IMR-90 (cell line): Measurements from ENCODE around the gene HOXC6. TPM values are rescaled to one million over a fixed set of nuclear protein-coding genes. Genes with fewer than 3 reads are reported as not detected.

Experiments used
- ATAC-seq: fragments of 200-7000 bp; cut with Tn5 transposase; 2 replicates; pipeline ENCODE4 v1.9.1; 2020; ENCODE audit warnings: low read depth, mild to moderate bottlenecking, moderate library complexity
- BruUV-seq: library from RNA; stranded (reverse); fragments of 400-500 nt; replicated peaks from 2 replicates; lab custom pipeline; 2021; lab: Mats Ljungman, UMichigan
- CTCF ChIA-PET: fragments of 300-600 bp; formaldehyde crosslinking; extraction: SDS; loops from one replicate; lab custom pipeline; 2021; ENCODE audit warnings: antibody characterized with exemption; lab: Yijun Ruan, JAX
- POLR2A ChIA-PET: fragments of 300-600 bp; sonication (Branson Sonifier 250); formaldehyde crosslinking; loops from one replicate; lab custom pipeline; 2022; ENCODE audit warnings: antibody characterized with exemption; ENCODE audit not compliant: unreplicated experiment; lab: Charles Lee
- DNase-seq: peaks from one replicate; pipeline ENCODE4 v3.0.0; 2013
- H2AFZ ChIP-seq: replicated peaks from 2 replicates; pipeline ENCODE3; 2013; ENCODE audit warnings: low read length, mild to moderate bottlenecking; ENCODE audit not compliant: poor library complexity
- H2AK5ac ChIP-seq: 2 replicates; pipeline ENCODE4 v1.6.1; 2013; ENCODE audit warnings: low read depth, low read length, inconsistent platforms
- H2AK9ac ChIP-seq: replicated peaks from 2 replicates; pipeline ENCODE3; 2013; ENCODE audit warnings: mild to moderate bottlenecking, low read depth, low read length, moderate library complexity; ENCODE audit not compliant: poor library complexity
- H2BK120ac ChIP-seq: 2 replicates; pipeline ENCODE4 v1.6.1; 2013; ENCODE audit warnings: low read depth, low read length, inconsistent platforms
- H2BK15ac ChIP-seq: 3 replicates; pipeline ENCODE4 v1.6.1; 2013; ENCODE audit warnings: low read depth, low read length, inconsistent platforms
- H2BK20ac ChIP-seq: 2 replicates; pipeline ENCODE4 v1.6.1; 2013; ENCODE audit warnings: low read depth, mild to moderate bottlenecking, inconsistent platforms, low read length, moderate library complexity
- H2BK5ac ChIP-seq: 2 replicates; pipeline ENCODE4 v1.6.1; 2013; ENCODE audit warnings: mild to moderate bottlenecking, low read depth, low read length, inconsistent platforms; ENCODE audit not compliant: poor library complexity, severe bottlenecking
- H3K14ac ChIP-seq: replicated peaks from 2 replicates; pipeline ENCODE4 v1.6.1; 2013; ENCODE audit warnings: low read depth, low read length, inconsistent platforms
- H3K18ac ChIP-seq: 2 replicates; pipeline ENCODE4 v1.6.1; 2013; ENCODE audit warnings: low read depth, low read length, control low read depth
- H3K23ac ChIP-seq: 2 replicates; pipeline ENCODE4 v1.6.1; 2013; ENCODE audit warnings: low read depth, low read length, inconsistent platforms
- H3K27ac ChIP-seq: 2 replicates; pipeline ENCODE4 v1.5.1; 2013; ENCODE audit warnings: mild to moderate bottlenecking, control low read depth, low read length; ENCODE audit not compliant: insufficient read depth
- H3K27me3 ChIP-seq: 2 replicates; pipeline ENCODE4 v1.6.1; 2013; ENCODE audit warnings: low read length; ENCODE audit not compliant: control insufficient read depth, insufficient read depth
- H3K36me3 ChIP-seq: 2 replicates; pipeline ENCODE4 v1.6.1; 2013; ENCODE audit warnings: low read length, mixed read lengths; ENCODE audit not compliant: control insufficient read depth, insufficient read depth
- H3K4ac ChIP-seq: 2 replicates; pipeline ENCODE4 v1.6.1; 2013; ENCODE audit warnings: low read depth, low read length, inconsistent platforms
- H3K4me1 ChIP-seq: 2 replicates; pipeline ENCODE4 v1.6.1; 2013; ENCODE audit warnings: low read length, mixed read lengths; ENCODE audit not compliant: control insufficient read depth, insufficient read depth
- H3K4me2 ChIP-seq: 2 replicates; pipeline ENCODE4 v1.6.1; 2013; ENCODE audit warnings: low read depth, mild to moderate bottlenecking, control low read depth, low read length, moderate library complexity
- H3K4me3 ChIP-seq: 2 replicates; pipeline ENCODE4 v1.5.1; 2013; ENCODE audit warnings: low read depth, mild to moderate bottlenecking, control low read depth, low read length, moderate library complexity; ENCODE audit not compliant: insufficient read depth
- H3K56ac ChIP-seq: 2 replicates; pipeline ENCODE4 v1.6.1; 2013; ENCODE audit warnings: low read length, inconsistent platforms; ENCODE audit not compliant: insufficient read depth; ENCODE audit errors: extremely low read depth
- H3K79me1 ChIP-seq, 2 experiments: 2 replicates each; pipeline ENCODE4 v1.6.1; 2013; ENCODE audit warnings: low read length in 2 of 2, inconsistent platforms in 1 of 2, low read depth in 1 of 2
- H3K9ac ChIP-seq: 2 replicates; pipeline ENCODE4 v1.6.1; 2013; ENCODE audit warnings: low read depth, low read length, control low read depth
- H3K9me1 ChIP-seq: 2 replicates; pipeline ENCODE4 v1.6.1; 2013; ENCODE audit warnings: low read length, inconsistent platforms; ENCODE audit not compliant: insufficient read depth
- H3K9me3 ChIP-seq: 2 replicates; pipeline ENCODE4 v1.6.1; 2013; ENCODE audit warnings: low read length; ENCODE audit not compliant: control insufficient read depth, insufficient read depth
- H4K20me1 ChIP-seq: 2 replicates; pipeline ENCODE4 v1.6.1; 2013; ENCODE audit warnings: low read length, inconsistent platforms; ENCODE audit not compliant: insufficient read depth
- H4K5ac ChIP-seq: 2 replicates; pipeline ENCODE4 v1.6.1; 2013; ENCODE audit warnings: mild to moderate bottlenecking, low read depth, low read length, control low read depth
- H4K8ac ChIP-seq, 2 experiments: 2 replicates each; pipeline ENCODE4 v1.6.1; 2013; ENCODE audit warnings: low read depth in 2 of 2, low read length in 2 of 2, control low read depth in 1 of 2, inconsistent platforms in 1 of 2
- H4K91ac ChIP-seq: 2 replicates; pipeline ENCODE4 v1.6.1; 2013; ENCODE audit warnings: low read depth, low read length, inconsistent platforms; ENCODE audit not compliant: insufficient read depth
- BHLHE40 ChIP-seq: fragments of 150-350 bp; IDR thresholded peaks from 2 replicates; pipeline ENCODE4 v1.6.1; 2016; ENCODE audit warnings: mild to moderate bottlenecking, low read depth, low read length
- CHD1 ChIP-seq: IDR thresholded peaks from 2 replicates; pipeline ENCODE4 v1.6.1; 2012; ENCODE audit warnings: low read depth, low read length, improper control_type of control experiment
- CTCF ChIP-seq: conservative IDR thresholded peaks from 2 replicates; pipeline ENCODE4 v1.5.1; 2012; ENCODE audit warnings: mild to moderate bottlenecking, low read depth, low read length, improper control_type of control experiment
- ELK1 ChIP-seq: fragments of 150-350 bp; IDR thresholded peaks from 2 replicates; pipeline ENCODE4 v1.6.1; 2016; ENCODE audit warnings: low read depth, mild to moderate bottlenecking, low read length, moderate library complexity, borderline replicate concordance
- MAFK ChIP-seq: IDR thresholded peaks from 2 replicates; pipeline ENCODE4 v1.6.1; 2012; ENCODE audit warnings: low read depth, low read length, improper control_type of control experiment
- MAZ ChIP-seq: IDR thresholded peaks from 2 replicates; pipeline ENCODE4 v1.6.1; 2012; ENCODE audit warnings: low read depth, mild to moderate bottlenecking, low read length, improper control_type of control experiment, moderate library complexity, borderline replicate concordance
- MXI1 ChIP-seq: IDR thresholded peaks from 2 replicates; pipeline ENCODE4 v1.6.1; 2012; ENCODE audit warnings: low read depth, mild to moderate bottlenecking, low read length, moderate library complexity, borderline replicate concordance
- NFE2L2 ChIP-seq: fragments of 150-350 bp; IDR thresholded peaks from 2 replicates; pipeline ENCODE4 v1.6.1; 2016; ENCODE audit warnings: low read depth, mild to moderate bottlenecking, low read length
- POLR2A ChIP-seq: IDR thresholded peaks from 2 replicates; pipeline ENCODE4 v1.6.1; 2012; ENCODE audit warnings: mild to moderate bottlenecking, low read depth, low read length
- RAD21 ChIP-seq: IDR thresholded peaks from 2 replicates; pipeline ENCODE4 v1.6.1; 2012; ENCODE audit warnings: low read length, improper control_type of control experiment
- RCOR1 ChIP-seq: IDR thresholded peaks from 2 replicates; pipeline ENCODE4 v1.6.1; 2012; ENCODE audit warnings: mild to moderate bottlenecking, low read length, improper control_type of control experiment; ENCODE audit not compliant: insufficient replicate concordance
- RFX5 ChIP-seq: IDR thresholded peaks from 2 replicates; pipeline ENCODE4 v1.8.0; 2012; ENCODE audit warnings: low read depth, mild to moderate bottlenecking, low read length, moderate library complexity
- SMC3 ChIP-seq: fragments of 150-350 bp; IDR thresholded peaks from 2 replicates; pipeline ENCODE4 v1.6.1; 2016; ENCODE audit warnings: low read depth, mild to moderate bottlenecking, antibody characterized with exemption, low read length, moderate library complexity
- USF2 ChIP-seq: fragments of 150-350 bp; IDR thresholded peaks from 2 replicates; pipeline ENCODE4 v1.6.1; 2017; ENCODE audit warnings: mild to moderate bottlenecking, antibody characterized with exemption, low read length, low read depth
- dilution Hi-C: fragments of 300-500 bp; cut with HindIII; formaldehyde crosslinking; loops from one replicate; pipeline ENCODE4 v1.14.3; 2018; ENCODE audit warnings: low sequenced_read_pairs; ENCODE audit not compliant: unreplicated experiment
- in situ Hi-C: fragments of 300-500 bp; cut with MboI; formaldehyde crosslinking; loops from 3 replicates; pipeline ENCODE4 v1.14.3; 2019; ENCODE audit warnings: low sequenced_read_pairs, inconsistent platforms, mixed read lengths
- intact Hi-C: fragments of 100-400 bp; cut with micrococcal nuclease; formaldehyde crosslinking; loops from 2 replicates; pipeline ENCODE4 v1.10.0; 2022
- polyA plus RNA-seq, 3 experiments: library from polyadenylated mRNA; depleted of rRNA; stranded (reverse); fragments of >200 nt; gene quantifications; 2 replicates each; pipeline ENCODE4 v1.2.3, GENCODE V29; 2012; ENCODE audit warnings: low replicate concordance in 1 of 3
- total RNA-seq: library from RNA; depleted of rRNA; stranded (reverse); fragments of >200 nt; gene quantifications from 2 replicates; pipeline ENCODE4 v1.2.3, GENCODE V29; 2012

HOXC6 gene
- total and polyA plus RNA-seq, 2 of the 4 experiments (the other 2 are of a cell fraction) = 1.1 TPM; not detected in 1

- Histone ChIP-seq H3K79me1 (no peaks in the 10 kb centered on the region), H4K20me1 (no peaks in the 10 kb centered on the region), H3K9me3 (no peaks in the 10 kb centered on the region), H3K4me3 (no peak overlapping the region), H2AK9ac (no peak overlapping the region), H2AK5ac (no peak overlapping the region), H3K4me2 (no peak overlapping the region), H3K4me1 (no peaks in the 10 kb centered on the region), H3K36me3 (no peaks in the 10 kb centered on the region), H3K14ac (no peak overlapping the region), H3K27me3 (peaks cover 21% of the 10 kb centered on the region), H3K56ac (no peak overlapping the region), H3K4ac (no peak overlapping the region), H2AFZ (no peak overlapping the region), H2BK5ac (no peak overlapping the region), H2BK20ac (no peak overlapping the region), H2BK120ac (no peak overlapping the region), H2BK15ac (no peak overlapping the region), H3K9ac (no peak overlapping the region), H3K27ac (no peak overlapping the region), H3K9me1 (peaks cover 3% of the 10 kb centered on the region; the same call in 1 of the 2 replicates), H4K8ac (no peak overlapping the region), H3K23ac (no peak overlapping the region), H4K91ac (no peak overlapping the region), H3K18ac (no peak overlapping the region), H4K5ac (no peak overlapping the region)
- dilution Hi-C loops = no loop called here
- in situ Hi-C loops = no loop called here
- ChIA-PET CTCF (no interaction called here), POLR2A (no interaction called here)
- no peak for TF ChIP-seq MAFK
- no peak for TF ChIP-seq RCOR1
- no peak for TF ChIP-seq MAZ
- TF ChIP-seq SMC3 = no peak
- TF ChIP-seq RFX5 = no peak
- TF ChIP-seq CHD1 = no peak
- no peak for TF ChIP-seq POLR2A
- TF ChIP-seq CTCF = no peak
- TF ChIP-seq NFE2L2 = no peak
- no peak for TF ChIP-seq MXI1
- no peak for TF ChIP-seq USF2
- TF ChIP-seq BHLHE40 = no peak
- TF ChIP-seq RAD21 = no peak
- TF ChIP-seq ELK1 = no peak
- no peak for DNase-seq
- ATAC-seq = no peak
- BruUV-seq = no TSS peak
- intact Hi-C loops = no loop called here
These were observed 37.4 kb downstream of the HOXC6 start for GRCh38 chr12:54065677-54066076.
